H1 (cell line): ENCODE data around the gene POLN. TPM values are rescaled to one million over a fixed set of nuclear protein-coding genes. Genes with fewer than 3 reads are reported as not detected.

ENCODE experiments used
- ASH2L ChIP-seq: fragments of 200-600, 300-600 bp; sonication (generic); IDR thresholded peaks from one replicate; pipeline ENCODE4 v1.7.1; 2017; ENCODE audit warnings: low read length
- CHD1 ChIP-seq: IDR thresholded peaks from 2 replicates; pipeline ENCODE4 v1.6.1; 2012; ENCODE audit warnings: low read depth, low read length, improper control_type of control experiment
- CHD2 ChIP-seq: IDR thresholded peaks from 2 replicates; pipeline ENCODE4 v1.6.1; 2012; ENCODE audit warnings: low read length, improper control_type of control experiment
- CHD7 ChIP-seq: fragments of 300-600 bp; sonication (generic); IDR thresholded peaks from 2 replicates; pipeline ENCODE4 v1.7.1; 2012; ENCODE audit warnings: low read length, moderate library complexity, mild to moderate bottlenecking, inconsistent platforms; ENCODE audit not compliant: insufficient replicate concordance
- EGR1 ChIP-seq: IDR thresholded peaks from 2 replicates; pipeline ENCODE4 v1.6.1; 2011; ENCODE audit warnings: low read depth, low read length, borderline replicate concordance
- EZH2 ChIP-seq: fragments of 200-600 bp; sonication (generic); IDR thresholded peaks from 2 replicates; pipeline ENCODE4 v1.7.1; 2012; ENCODE audit warnings: low read depth, mild to moderate bottlenecking, moderate library complexity, low read length, inconsistent platforms; ENCODE audit not compliant: severe bottlenecking
- HDAC2 ChIP-seq, 2 experiments: fragments of 300-600 bp in 1 of 2; sonication (generic) in 1 of 2; IDR thresholded peaks; 2 replicates each; pipeline ENCODE4 v1.6.1; 2011 to 2012; ENCODE audit warnings: low read depth in 2 of 2, low read length in 2 of 2, mild to moderate bottlenecking in 2 of 2, moderate library complexity in 2 of 2, borderline replicate concordance in 1 of 2, inconsistent platforms in 1 of 2
- KDM5A ChIP-seq: fragments of 200-600 bp; IDR thresholded peaks from 2 replicates; pipeline ENCODE4 v1.7.1; 2012; ENCODE audit warnings: mild to moderate bottlenecking, low read length, inconsistent platforms, mixed read lengths
- RAD21 ChIP-seq, 2 experiments: IDR thresholded peaks in 1 of 2; conservative IDR thresholded peaks in 1 of 2; 2 replicates each; pipeline ENCODE4 v1.6.1; 2011; ENCODE audit warnings: low read depth in 2 of 2, low read length in 2 of 2, improper control_type of control experiment in 1 of 2, inconsistent platforms in 1 of 2, mild to moderate bottlenecking in 1 of 2, moderate library complexity in 1 of 2
- SP2 ChIP-seq: IDR thresholded peaks from 2 replicates; pipeline ENCODE4 v1.6.1; 2012; ENCODE audit warnings: mild to moderate bottlenecking, low read length, inconsistent platforms
- polyA plus RNA-seq, 7 experiments: library from polyadenylated mRNA; depleted of rRNA in 3 of 7; stranded (reverse) in 5 of 7; unstranded in 2 of 7; fragments of >200 nt in 5 of 7; fragments of 200-250 nt in 2 of 7; gene quantifications; 1 replicate in 5 of 7; 2 replicates in 1 of 7; 4 replicates in 1 of 7; pipeline versions ENCODE4 v1.2.1 to v1.2.3, GENCODE V29; 2011 to 2013; ENCODE audit warnings: missing spikeins in 2 of 7, mixed read lengths in 2 of 7
- total RNA-seq: library from RNA; stranded (reverse); fragmentation: NEBNext Ultra II Directional; extraction: Animal tissue kit (Norgen Biotek cat#: 25700); gene quantifications from 2 replicates; pipeline ENCODE4 v1.2.1, GENCODE V29; 2021
- TF ChIP-seq, protein P1 (sequence below): IDR thresholded peaks from 2 replicates; pipeline ENCODE4 v1.6.1; 2012; ENCODE audit warnings: inconsistent platforms

The POLN gene
- total and polyA plus RNA-seq, 2 of the 8 experiments (the other 6 are each of a cell fraction or from before 2014, with no cell fraction given): 0.98 to 1.5 TPM

DNA sequence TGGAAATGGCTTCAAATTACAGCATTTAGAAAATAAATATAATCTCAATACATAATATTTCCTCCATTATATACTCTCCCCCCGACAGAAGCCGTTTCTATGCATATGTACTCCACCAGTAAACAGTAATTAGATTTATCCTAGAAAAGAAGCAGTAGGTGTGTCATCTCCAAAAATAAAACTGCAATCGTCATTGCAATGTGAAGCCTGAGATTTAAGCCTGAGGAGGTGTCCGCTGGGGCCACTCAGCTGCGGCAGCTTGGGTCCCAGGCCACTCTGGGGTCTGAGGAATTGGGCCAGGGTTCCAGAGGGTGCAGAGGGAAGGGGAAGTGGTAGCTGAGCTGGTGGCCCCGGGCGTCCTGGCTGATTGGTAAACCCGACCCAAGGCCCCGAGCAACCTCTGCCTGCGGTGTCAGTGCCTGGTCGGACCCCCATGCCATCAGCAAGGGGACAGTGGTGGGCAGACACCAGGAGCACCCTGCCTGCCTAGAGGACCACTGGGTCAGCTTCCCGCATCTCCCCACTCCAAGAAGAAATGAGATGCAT is 27.8 kb upstream of the POLN start (continued):
- TF ChIP-seq CHD7 (no peak), EZH2 (no peak), CHD1 (no peak), CHD2 (no peak), SP2 (no peak), KDM5A (no peak), ASH2L (no peak), HDAC2 (IDR thresholded peaks at IDR 0.05; ENCODE audit: borderline replicate concordance in 1 of 2, low read depth in 2 of 2, low read length in 2 of 2) (no peak), EGR1 (no peak), RAD21 (IDR thresholded peaks at IDR 0.05 in 1 of 2, conservative IDR thresholded peaks at IDR 0.05 in 1 of 2; ENCODE audit: low read depth in 2 of 2, low read length in 2 of 2) (no peak)
- TF ChIP-seq, protein P1, sequence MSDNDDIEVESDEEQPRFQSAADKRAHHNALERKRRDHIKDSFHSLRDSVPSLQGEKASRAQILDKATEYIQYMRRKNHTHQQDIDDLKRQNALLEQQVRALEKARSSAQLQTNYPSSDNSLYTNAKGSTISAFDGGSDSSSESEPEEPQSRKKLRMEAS: no peak
